ENCODE data around the gene AMBN.

Gene AMBN

GRCh38 chr4:70591955-70592582, at the start of gene AMBN:
AMBN (plus strand) TSS chr4:70592256; CDS start chr4:70592359, 103 bp downstream.
- DNase-seq (ENCODE audit: insufficient read length, low spot score) (no peak), FAIRE-seq (no peak)
- TF ChIP-seq CTCF (IDR thresholded peaks at IDR 0.05; ENCODE audit: insufficient read depth, missing control alignments), result no peak

GRCh38 chr4:70544279-70544868, 47.7 kb upstream of the AMBN start:
- no peak for FAIRE-seq
- TF ChIP-seq CTCF (IDR thresholded peaks at IDR 0.05; ENCODE audit: insufficient read depth, missing control alignments), result peak; percentile 51
- DNase-seq (ENCODE audit: insufficient read length, low spot score), result no peak

- no peak for DNase-seq (ENCODE audit: insufficient read length, low spot score)
- TF ChIP-seq CTCF (IDR thresholded peaks at IDR 0.05; ENCODE audit: insufficient read depth, missing control alignments), result no peak
- FAIRE-seq, result no peak
These were observed 35.2 kb upstream of the AMBN start for GRCh38 chr4:70556856-70557255.

- peak; percentile 94 for FAIRE-seq
- TF ChIP-seq CTCF (IDR thresholded peaks at IDR 0.05; ENCODE audit: insufficient read depth, missing control alignments), result peak; percentile 94
- peak; percentile 35 for DNase-seq (ENCODE audit: insufficient read length, low spot score)
These were observed 32.7 kb upstream of the AMBN start for GRCh38 chr4:70559211-70559830.

GRCh38 chr4:70559924-70560323, 32.1 kb upstream of the AMBN start:
- no peak for DNase-seq (ENCODE audit: insufficient read length, low spot score)
- FAIRE-seq, result no peak
- TF ChIP-seq CTCF (IDR thresholded peaks at IDR 0.05; ENCODE audit: insufficient read depth, missing control alignments), result no peak

- no peak for TF ChIP-seq CTCF (IDR thresholded peaks at IDR 0.05; ENCODE audit: insufficient read depth, missing control alignments)
- FAIRE-seq, result no peak
- no peak for DNase-seq (ENCODE audit: insufficient read length, low spot score)
These were observed 28.0 kb upstream of the AMBN start for GRCh38 chr4:70564033-70564432.

GRCh38 chr4:70570796-70571195, 21.3 kb upstream of the AMBN start:
- DNase-seq (ENCODE audit: insufficient read length, low spot score) (no peak), FAIRE-seq (no peak)
- TF ChIP-seq CTCF (IDR thresholded peaks at IDR 0.05; ENCODE audit: insufficient read depth, missing control alignments), result no peak
